ENCODE results near the gene ZFYVE26.

DNA sequence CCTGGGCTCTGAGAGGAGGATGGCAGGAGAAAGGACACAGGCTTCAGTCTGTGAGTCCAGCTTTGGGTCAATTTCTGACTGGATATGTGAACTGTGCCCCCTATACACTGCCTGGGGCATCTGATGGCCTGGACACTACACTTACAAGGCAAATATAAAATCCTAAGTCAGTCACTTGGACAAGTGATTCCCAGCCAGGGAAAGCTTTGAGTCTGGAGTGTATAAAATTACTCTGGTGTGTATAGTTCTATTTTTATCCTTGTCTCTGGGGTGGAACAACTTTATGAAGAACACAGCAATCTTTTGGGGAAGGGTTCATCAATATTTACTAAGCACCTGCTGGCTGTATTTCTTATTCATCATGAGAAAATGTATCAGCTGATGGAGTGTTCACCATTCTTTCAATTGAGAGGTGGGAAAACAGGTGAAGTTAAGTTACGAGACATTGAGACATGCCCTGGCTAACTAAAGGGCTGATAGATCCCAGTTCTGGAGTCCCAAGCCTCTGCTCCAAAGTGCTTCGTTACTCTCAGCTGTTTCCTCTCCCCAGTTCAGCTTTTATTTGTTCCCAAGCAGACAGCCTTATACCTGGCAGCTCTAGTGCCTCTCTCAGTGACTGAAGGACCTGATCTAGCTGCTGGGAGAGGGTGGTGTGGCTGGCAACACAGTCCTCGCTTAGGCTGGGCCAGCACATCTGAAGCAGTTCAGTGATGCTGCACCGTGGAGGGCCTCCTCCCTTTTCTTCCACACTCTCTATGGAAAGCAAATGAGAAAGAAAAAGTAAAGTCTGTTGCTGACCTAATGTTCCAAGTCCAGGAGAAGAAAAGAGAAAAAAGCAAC lies 30.9 kb downstream of the ZFYVE26 start:
- TF ChIP-seq, protein P1, sequence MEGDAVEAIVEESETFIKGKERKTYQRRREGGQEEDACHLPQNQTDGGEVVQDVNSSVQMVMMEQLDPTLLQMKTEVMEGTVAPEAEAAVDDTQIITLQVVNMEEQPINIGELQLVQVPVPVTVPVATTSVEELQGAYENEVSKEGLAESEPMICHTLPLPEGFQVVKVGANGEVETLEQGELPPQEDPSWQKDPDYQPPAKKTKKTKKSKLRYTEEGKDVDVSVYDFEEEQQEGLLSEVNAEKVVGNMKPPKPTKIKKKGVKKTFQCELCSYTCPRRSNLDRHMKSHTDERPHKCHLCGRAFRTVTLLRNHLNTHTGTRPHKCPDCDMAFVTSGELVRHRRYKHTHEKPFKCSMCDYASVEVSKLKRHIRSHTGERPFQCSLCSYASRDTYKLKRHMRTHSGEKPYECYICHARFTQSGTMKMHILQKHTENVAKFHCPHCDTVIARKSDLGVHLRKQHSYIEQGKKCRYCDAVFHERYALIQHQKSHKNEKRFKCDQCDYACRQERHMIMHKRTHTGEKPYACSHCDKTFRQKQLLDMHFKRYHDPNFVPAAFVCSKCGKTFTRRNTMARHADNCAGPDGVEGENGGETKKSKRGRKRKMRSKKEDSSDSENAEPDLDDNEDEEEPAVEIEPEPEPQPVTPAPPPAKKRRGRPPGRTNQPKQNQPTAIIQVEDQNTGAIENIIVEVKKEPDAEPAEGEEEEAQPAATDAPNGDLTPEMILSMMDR (IDR thresholded peaks at IDR 0.05; ENCODE audit: low read depth, low read length): no peak
- no peak for TF ChIP-seq EZH2phosphoT487 (IDR thresholded peaks at IDR 0.05; ENCODE audit: low read depth)
